GM12865 (cell line): ENCODE data around the gene ATP1A2.

ENCODE experiments used
- DNase-seq: peaks from one replicate; pipeline ENCODE4 v3.0.0; 2010; ENCODE audit warnings: low read depth
- H3K4me3 ChIP-seq: 2 replicates; pipeline ENCODE4 v1.5.1; 2011; ENCODE audit warnings: mild to moderate bottlenecking, low read depth, low read length, control low read depth
- CTCF ChIP-seq: IDR thresholded peaks from 2 replicates; pipeline ENCODE4 v1.5.1; 2011; ENCODE audit warnings: low read length, control low read depth, low read depth, inconsistent platforms; ENCODE audit not compliant: insufficient read depth; ENCODE audit errors: missing control alignments

The ATP1A2 gene

DNA sequence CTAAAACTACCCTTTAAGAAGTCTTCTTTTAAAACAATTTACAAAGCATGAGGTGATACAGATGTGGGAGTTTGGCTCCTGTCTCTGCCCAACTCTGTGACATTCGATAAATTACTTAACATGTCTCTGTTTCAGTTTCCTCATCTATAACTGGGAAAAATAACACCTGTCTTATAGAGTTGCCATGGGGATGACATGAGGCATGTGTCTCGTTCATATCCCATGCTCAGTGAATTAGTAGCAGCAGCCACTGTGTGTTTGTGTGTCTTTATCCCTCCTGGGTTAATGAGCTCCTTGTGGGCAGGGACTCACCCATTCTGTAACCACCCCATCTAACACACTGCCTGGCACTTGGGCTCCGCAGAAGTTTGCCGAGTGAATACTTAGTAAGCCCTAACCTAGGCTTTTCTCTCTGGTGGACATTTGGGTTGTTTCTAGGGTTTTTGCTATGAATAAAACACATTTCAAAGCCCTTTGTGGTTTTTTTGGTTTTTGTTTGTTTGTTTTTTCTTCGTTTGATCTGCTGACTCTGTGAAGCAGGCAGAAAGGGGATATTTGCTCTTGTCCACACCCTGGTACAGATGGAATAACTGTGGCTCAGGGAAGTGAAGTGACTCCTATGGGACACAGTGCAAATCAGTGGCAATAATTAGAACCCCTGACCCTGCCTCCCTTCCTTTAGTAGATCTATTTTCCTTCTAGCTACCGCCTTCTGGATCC, 35.0 kb upstream of the ATP1A2 start:
- no peak for DNase-seq

GRCh38 chr1:160081261-160081936, 34.2 kb upstream of the ATP1A2 start, which contains the start of gene KCNJ9:
Gene KCNJ9 (plus strand): TSS chr1:160081538. CDS start chr1:160084031, 2,493 bp downstream.
- DNase-seq = no peak
- no peak within 1 kb of the TSS for H3K4me3 ChIP-seq
- TF ChIP-seq CTCF = no peak

More for the DNA sequence above, 35.0 kb upstream of the ATP1A2 start:
- no peak for TF ChIP-seq CTCF
- H3K4me3 ChIP-seq = no peak overlapping the region

DNA sequence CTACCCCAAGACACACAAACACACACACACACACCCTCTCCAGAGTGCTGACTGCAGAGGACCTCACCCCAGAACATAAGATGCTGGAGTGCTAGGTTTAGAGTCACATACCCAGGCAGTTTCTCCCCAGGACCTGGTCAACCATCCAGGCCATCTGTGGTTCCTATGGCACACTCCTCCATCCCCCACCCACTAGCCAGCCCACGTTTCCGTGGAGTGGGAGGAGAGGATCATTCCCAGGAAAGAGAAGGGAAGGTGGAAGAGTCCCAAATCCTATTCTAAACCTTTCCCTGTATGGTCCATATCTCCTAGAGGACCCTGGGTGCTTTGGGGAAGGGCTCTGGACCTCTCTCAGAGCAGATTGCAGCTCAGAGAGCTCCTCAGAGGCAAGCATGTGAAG, 33.1 kb upstream of the ATP1A2 start:
- H3K4me3 ChIP-seq = no peak overlapping the region
- no peak for TF ChIP-seq CTCF
- DNase-seq = no peak

DNA sequence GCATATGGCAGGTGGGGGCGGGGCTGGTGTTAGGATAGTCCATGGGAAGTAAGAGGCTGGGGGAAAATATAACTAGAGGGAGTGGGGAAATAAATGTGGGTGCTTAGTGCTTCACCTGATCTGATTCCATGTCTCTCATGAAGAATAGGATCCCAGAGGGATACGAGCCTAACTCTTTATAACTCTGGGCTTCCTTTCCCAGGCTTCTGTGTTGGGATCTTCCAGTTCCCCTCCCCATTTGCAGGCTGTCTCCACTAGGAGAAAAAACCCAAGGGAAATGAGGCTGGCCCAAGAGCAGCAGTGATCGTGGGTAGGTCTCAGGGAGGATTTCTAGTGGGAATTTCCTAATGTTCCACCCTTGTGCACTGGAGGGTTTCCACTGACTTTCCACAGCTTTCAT, 32.6 kb upstream of the ATP1A2 start:
- TF ChIP-seq CTCF = no peak
- DNase-seq = no peak
- no peak overlapping the region for H3K4me3 ChIP-seq

GRCh38 chr1:160083968-160084770, 31.4 kb upstream of the ATP1A2 start:
- peak; percentile 77 for DNase-seq
- peak; percentile 82 for TF ChIP-seq CTCF

GRCh38 chr1:160084771-160085321, 30.7 kb upstream of the ATP1A2 start:
- H3K4me3 ChIP-seq = no peak overlapping the region
- no peak for DNase-seq
- no peak for TF ChIP-seq CTCF

More at GRCh38 chr1:160083968-160084770, 31.4 kb upstream of the ATP1A2 start:
- no peak overlapping the region for H3K4me3 ChIP-seq
